ENCODE results near the gene PYGO2. TPM values are rescaled to one million over a fixed set of nuclear protein-coding genes. Genes with fewer than 3 reads are reported as not detected.

The PYGO2 gene
- polyA plus RNA-seq, 1 experiment, result 19.3 TPM

DNA sequence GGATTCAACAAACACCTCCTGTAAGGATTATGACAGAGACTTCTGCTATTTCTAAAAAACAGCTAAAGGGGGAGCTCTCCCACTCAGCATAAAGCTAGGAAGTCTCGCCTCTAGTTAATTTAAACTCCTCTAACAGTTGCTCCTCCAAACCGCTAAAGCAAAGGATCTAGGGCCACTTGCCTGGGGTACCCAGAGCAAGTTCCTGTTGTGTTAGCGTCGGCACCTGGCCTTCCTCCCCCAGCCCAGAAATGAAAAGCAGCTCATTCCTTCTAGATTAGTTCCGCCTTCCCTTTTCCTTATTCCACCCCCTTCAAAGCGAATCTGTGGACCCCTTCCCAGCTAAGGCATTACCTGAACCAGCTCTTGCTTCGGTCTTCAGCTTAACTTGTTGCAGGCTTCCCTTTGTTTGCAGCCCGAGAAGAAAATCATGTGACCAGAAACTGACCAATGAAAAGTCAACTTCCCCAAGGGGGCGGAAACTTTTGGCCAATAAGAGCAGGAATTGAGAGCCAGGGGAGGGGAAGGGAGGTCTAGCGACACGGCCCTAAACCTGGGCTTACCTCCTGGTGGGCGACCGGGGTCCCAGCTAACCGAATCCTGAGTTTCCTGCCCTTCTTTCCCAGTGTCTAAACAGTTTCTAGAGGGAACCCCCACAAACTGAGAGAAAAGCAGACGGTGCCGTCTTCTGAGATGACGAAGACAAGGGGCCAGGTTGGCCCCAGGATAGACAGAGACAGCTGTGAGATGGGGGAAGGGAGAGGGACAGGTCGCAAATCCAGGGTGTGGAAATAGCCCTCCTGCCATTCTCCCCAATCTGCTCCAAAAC, 5.7 kb downstream of the PYGO2 start, which contains the start of gene PBXIP1:
Gene PBXIP1 (minus strand): TSS at position 382 of the 826 bp plus-strand sequence. CDS start 2,378 bp downstream, outside the sequence.
- Histone ChIP-seq H3K9me3 (ENCODE audit: control insufficient read depth, insufficient read depth, low read length) (no peaks in the 10 kb centered on the region), H3K27ac (ENCODE audit: low read depth, low read length) (peak within 1 kb of the TSS; percentile 88), H3K27me3 (ENCODE audit: control insufficient read depth, insufficient read depth, low read length) (no peaks in the 10 kb centered on the region), H3K4me3 (ENCODE audit: low read depth, low read length) (peak within 1 kb of the TSS; percentile 84)
- POLR2A ChIA-PET, result interaction anchor here (0.5 to 5.5 kb wide), 9 partner anchors 15 to 1757 kb away, joined by 3 to 21 read pairs (median 5); partner anchors contain the start of genes KRTCAP2, PMVK and SHC1
- CTCF ChIA-PET, result interaction anchor here (0.7 to 3.8 kb wide), 18 partner anchors 11 to 396 kb away, joined by 3 to 28 read pairs (median 4); partner anchors contain the start of genes ADAM15, LENEP, PMVK and SHC1
- TF ChIP-seq CTCF (IDR thresholded peaks at IDR 0.05; ENCODE audit: low read depth, low read length), result peak; percentile 52
- DNase-seq (ENCODE audit: low read depth, low spot score), result no peak

- POLR2A ChIA-PET, result interaction anchor here (0.5 to 5.5 kb wide), 9 partner anchors 16 to 1758 kb away, joined by 3 to 21 read pairs (median 5); partner anchors contain the start of genes KRTCAP2, PMVK and SHC1
- TF ChIP-seq CTCF (IDR thresholded peaks at IDR 0.05; ENCODE audit: low read depth, low read length), result no peak
Measured at GRCh38 chr1:154955039-154955717, 6.4 kb downstream of the PYGO2 start.

GRCh38 chr1:154954541-154954940, 7.0 kb downstream of the PYGO2 start:
- no peak for DNase-seq (ENCODE audit: low read depth, low spot score)
- Histone ChIP-seq H3K27ac (ENCODE audit: low read depth, low read length) (no peak overlapping the region), H3K9me3 (ENCODE audit: control insufficient read depth, insufficient read depth, low read length) (no peaks in the 10 kb centered on the region), H3K4me3 (ENCODE audit: low read depth, low read length) (peak overlapping the region; percentile 84), H3K27me3 (ENCODE audit: control insufficient read depth, insufficient read depth, low read length) (no peaks in the 10 kb centered on the region)
- ChIA-PET POLR2A (interaction anchor here (1.6 to 5.5 kb wide), 2 partner anchors 16 to 18 kb away, joined by 8 to 21 read pairs; partner anchors contain the start of genes PMVK and SHC1), CTCF (interaction anchor here (0.8 to 3.8 kb wide), 11 partner anchors 9 to 395 kb away, joined by 3 to 28 read pairs (median 6); partner anchors contain the start of genes LENEP, PMVK and SHC1)
- TF ChIP-seq CTCF (IDR thresholded peaks at IDR 0.05; ENCODE audit: low read depth, low read length), result no peak

More at GRCh38 chr1:154955039-154955717, 6.4 kb downstream of the PYGO2 start:
- no peaks in the 10 kb centered on the region for H3K27me3 ChIP-seq (ENCODE audit: control insufficient read depth, insufficient read depth, low read length)
- no peak for DNase-seq (ENCODE audit: low read depth, low spot score)
- CTCF ChIA-PET, result interaction anchor here (0.7 to 3.8 kb wide), 21 partner anchors 9 to 396 kb away, joined by 3 to 28 read pairs (median 4); partner anchors contain the start of genes ADAM15, LENEP, PMVK and SHC1
- no peaks in the 10 kb centered on the region for H3K9me3 ChIP-seq (ENCODE audit: control insufficient read depth, insufficient read depth, low read length)
- H3K4me3 ChIP-seq (ENCODE audit: low read depth, low read length), result peak overlapping the region; percentile 84
- H3K27ac ChIP-seq (ENCODE audit: low read depth, low read length), result peak overlapping the region; percentile 88

DNA sequence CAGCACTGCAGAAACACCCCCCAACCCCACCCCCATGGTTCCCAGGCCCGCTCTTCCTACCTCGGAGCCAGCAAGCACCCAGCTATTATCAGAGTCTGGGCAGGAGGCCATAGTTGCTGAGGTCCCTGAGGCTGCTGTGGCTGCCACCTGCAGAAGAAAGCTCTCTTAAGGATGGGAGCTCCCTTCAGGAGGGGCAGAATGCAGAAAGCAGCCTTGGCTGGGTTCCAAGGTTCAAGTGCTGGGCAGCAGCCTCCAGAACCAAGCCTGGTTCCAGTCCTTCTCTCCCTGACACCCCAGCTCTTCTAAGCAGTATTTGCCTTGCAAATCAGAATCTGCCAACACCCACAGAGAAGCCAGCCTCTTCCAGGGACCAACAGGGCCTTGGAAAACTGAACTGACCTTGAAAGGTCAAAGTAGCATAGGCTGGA, 8.0 kb downstream of the PYGO2 start:
- TF ChIP-seq CTCF (IDR thresholded peaks at IDR 0.05; ENCODE audit: low read depth, low read length), result no peak
- ChIA-PET POLR2A (interaction anchor here (5.5 kb wide), 1 partner anchor 17 kb away, joined by 21 read pairs; the partner anchor contains the start of gene SHC1), CTCF (interaction anchor here (1.0 to 3.8 kb wide), 6 partner anchors 10 to 394 kb away, joined by 4 to 28 read pairs (median 12); partner anchors contain the start of gene LENEP)
- DNase-seq (ENCODE audit: low read depth, low spot score), result no peak
- no peak overlapping the region for H3K4me3 ChIP-seq (ENCODE audit: low read depth, low read length)
- no peak overlapping the region for H3K27ac ChIP-seq (ENCODE audit: low read depth, low read length)
- H3K9me3 ChIP-seq (ENCODE audit: control insufficient read depth, insufficient read depth, low read length), result no peaks in the 10 kb centered on the region
- no peaks in the 10 kb centered on the region for H3K27me3 ChIP-seq (ENCODE audit: control insufficient read depth, insufficient read depth, low read length)
